Measurements from ENCODE around the gene ADCY4. TPM values are rescaled to one million over a fixed set of nuclear protein-coding genes. Genes with fewer than 3 reads are reported as not detected.

Gene ADCY4
- total and polyA plus RNA-seq, 2 of the 13 experiments (the other 11 are each of a cell fraction or from before 2014, with no cell fraction given) = 0.03 TPM; not detected in 1

DNA sequence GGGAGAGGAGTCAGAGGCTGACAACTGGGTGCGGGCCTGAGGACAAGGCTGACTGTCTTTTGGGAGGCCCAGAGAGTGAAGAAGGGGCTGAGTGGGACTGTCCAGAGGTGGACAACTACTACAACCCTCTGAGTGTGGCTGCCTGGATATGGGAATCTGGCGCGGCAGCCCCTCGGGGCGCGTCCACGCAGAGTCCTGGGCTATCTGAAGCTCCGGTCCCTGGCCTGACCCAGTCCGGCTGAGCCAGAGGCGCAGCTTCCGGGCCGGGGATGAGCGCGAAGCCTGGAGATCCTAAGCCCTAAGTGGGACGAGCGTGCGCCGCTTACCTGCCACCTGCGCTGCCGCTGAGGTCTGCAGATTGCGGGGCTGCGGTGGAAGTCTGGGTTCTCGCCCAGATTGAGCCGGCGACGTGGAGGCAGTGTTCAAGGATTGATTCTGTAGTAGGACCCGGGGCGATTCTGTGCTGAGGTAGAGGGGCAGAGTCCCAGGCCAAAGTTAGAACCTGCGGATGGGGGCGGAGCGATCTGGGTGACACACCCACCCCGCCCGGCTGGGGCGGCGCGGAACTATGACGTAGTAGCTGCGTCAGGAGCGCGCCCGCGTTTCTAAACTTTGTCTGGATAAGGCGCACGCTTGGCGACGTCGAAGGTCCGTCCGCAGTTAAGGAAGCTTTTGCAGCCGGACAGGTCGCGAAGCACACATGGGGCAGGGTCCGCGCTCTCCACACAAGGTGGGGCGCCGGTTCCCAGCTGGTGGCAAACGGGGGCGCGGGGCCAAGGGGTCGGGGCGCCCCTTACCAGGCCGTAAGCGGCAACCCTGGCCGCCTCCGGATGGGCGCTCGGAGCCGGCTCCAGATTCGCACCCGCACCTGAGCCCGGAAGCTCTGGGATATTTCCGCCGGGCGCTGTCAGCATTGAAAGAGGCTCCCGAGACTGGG lies 35.3 kb downstream of the ADCY4 start, which contains the start of the genes DHRS1 and NOP9 (continued):
- no peak for TF ChIP-seq ZNF296 (CRISPR knock-in tag; conservative IDR thresholded peaks at IDR 0.05)
- TF ChIP-seq, protein P1, sequence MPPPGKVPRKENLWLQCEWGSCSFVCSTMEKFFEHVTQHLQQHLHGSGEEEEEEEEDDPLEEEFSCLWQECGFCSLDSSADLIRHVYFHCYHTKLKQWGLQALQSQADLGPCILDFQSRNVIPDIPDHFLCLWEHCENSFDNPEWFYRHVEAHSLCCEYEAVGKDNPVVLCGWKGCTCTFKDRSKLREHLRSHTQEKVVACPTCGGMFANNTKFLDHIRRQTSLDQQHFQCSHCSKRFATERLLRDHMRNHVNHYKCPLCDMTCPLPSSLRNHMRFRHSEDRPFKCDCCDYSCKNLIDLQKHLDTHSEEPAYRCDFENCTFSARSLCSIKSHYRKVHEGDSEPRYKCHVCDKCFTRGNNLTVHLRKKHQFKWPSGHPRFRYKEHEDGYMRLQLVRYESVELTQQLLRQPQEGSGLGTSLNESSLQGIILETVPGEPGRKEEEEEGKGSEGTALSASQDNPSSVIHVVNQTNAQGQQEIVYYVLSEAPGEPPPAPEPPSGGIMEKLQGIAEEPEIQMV (CRISPR knock-in tag; IDR thresholded peaks at IDR 0.05; ENCODE audit: low read depth) = peak; percentile 96
- peak; percentile 95 for TF ChIP-seq KDM5B (CRISPR knock-in tag; IDR thresholded peaks at IDR 0.05; ENCODE audit: borderline replicate concordance)
- no peak for TF ChIP-seq PTBP1 (IDR thresholded peaks at IDR 0.05; ENCODE audit: low read depth, low read length, poor library complexity, severe bottlenecking)
- TF ChIP-seq, protein P2, sequence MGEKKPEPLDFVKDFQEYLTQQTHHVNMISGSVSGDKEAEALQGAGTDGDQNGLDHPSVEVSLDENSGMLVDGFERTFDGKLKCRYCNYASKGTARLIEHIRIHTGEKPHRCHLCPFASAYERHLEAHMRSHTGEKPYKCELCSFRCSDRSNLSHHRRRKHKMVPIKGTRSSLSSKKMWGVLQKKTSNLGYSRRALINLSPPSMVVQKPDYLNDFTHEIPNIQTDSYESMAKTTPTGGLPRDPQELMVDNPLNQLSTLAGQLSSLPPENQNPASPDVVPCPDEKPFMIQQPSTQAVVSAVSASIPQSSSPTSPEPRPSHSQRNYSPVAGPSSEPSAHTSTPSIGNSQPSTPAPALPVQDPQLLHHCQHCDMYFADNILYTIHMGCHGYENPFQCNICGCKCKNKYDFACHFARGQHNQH (CRISPR knock-in tag; IDR thresholded peaks at IDR 0.05) = peak; percentile 96
- TF ChIP-seq, protein P3, sequence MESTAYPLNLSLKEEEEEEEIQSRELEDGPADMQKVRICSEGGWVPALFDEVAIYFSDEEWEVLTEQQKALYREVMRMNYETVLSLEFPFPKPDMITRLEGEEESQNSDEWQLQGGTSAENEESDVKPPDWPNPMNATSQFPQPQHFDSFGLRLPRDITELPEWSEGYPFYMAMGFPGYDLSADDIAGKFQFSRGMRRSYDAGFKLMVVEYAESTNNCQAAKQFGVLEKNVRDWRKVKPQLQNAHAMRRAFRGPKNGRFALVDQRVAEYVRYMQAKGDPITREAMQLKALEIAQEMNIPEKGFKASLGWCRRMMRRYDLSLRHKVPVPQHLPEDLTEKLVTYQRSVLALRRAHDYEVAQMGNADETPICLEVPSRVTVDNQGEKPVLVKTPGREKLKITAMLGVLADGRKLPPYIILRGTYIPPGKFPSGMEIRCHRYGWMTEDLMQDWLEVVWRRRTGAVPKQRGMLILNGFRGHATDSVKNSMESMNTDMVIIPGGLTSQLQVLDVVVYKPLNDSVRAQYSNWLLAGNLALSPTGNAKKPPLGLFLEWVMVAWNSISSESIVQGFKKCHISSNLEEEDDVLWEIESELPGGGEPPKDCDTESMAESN (CRISPR knock-in tag; conservative IDR thresholded peaks at IDR 0.05) = peak; percentile 96
- peak; percentile 11; the same call in 1 of the 2 replicates for TF ChIP-seq CENPT (CRISPR knock-in tag; IDR thresholded peaks at IDR 0.05; ENCODE audit: low read depth)
- TF ChIP-seq, protein P4, sequence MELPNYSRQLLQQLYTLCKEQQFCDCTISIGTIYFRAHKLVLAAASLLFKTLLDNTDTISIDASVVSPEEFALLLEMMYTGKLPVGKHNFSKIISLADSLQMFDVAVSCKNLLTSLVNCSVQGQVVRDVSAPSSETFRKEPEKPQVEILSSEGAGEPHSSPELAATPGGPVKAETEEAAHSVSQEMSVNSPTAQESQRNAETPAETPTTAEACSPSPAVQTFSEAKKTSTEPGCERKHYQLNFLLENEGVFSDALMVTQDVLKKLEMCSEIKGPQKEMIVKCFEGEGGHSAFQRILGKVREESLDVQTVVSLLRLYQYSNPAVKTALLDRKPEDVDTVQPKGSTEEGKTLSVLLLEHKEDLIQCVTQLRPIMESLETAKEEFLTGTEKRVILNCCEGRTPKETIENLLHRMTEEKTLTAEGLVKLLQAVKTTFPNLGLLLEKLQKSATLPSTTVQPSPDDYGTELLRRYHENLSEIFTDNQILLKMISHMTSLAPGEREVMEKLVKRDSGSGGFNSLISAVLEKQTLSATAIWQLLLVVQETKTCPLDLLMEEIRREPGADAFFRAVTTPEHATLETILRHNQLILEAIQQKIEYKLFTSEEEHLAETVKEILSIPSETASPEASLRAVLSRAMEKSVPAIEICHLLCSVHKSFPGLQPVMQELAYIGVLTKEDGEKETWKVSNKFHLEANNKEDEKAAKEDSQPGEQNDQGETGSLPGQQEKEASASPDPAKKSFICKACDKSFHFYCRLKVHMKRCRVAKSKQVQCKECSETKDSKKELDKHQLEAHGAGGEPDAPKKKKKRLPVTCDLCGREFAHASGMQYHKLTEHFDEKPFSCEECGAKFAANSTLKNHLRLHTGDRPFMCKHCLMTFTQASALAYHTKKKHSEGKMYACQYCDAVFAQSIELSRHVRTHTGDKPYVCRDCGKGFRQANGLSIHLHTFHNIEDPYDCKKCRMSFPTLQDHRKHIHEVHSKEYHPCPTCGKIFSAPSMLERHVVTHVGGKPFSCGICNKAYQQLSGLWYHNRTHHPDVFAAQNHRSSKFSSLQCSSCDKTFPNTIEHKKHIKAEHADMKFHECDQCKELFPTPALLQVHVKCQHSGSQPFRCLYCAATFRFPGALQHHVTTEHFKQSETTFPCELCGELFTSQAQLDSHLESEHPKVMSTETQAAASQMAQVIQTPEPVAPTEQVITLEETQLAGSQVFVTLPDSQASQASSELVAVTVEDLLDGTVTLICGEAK (IDR thresholded peaks at IDR 0.05) = no peak
- TF ChIP-seq, protein P4 (CRISPR knock-in tag; IDR thresholded peaks at IDR 0.05) = peak; percentile 83
- TF ChIP-seq, protein P5, sequence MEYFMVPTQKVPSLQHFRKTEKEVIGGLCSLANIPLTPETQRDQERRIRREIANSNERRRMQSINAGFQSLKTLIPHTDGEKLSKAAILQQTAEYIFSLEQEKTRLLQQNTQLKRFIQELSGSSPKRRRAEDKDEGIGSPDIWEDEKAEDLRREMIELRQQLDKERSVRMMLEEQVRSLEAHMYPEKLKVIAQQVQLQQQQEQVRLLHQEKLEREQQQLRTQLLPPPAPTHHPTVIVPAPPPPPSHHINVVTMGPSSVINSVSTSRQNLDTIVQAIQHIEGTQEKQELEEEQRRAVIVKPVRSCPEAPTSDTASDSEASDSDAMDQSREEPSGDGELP (IDR thresholded peaks at IDR 0.05; ENCODE audit: borderline replicate concordance, low read depth) = peak; percentile 94

Data from HepG2 (cell line).